RWPE2 (cell line): Measurements from ENCODE around the gene PRODH.
"Not testable (repeated sequence)": the region's sequence is repeated elsewhere in the genome, so short reads cannot be mapped to it uniquely, and the experiment has no call there.

Experiments used
- ATAC-seq: fragments of 200-7000 bp; cut with Tn5 transposase; 3 replicates; pipeline ENCODE4 v1.9.1; 2021; ENCODE audit warnings: low read depth
- DNase-seq: peaks from one replicate; pipeline ENCODE4 v3.0.0-alpha.2; 2020; ENCODE audit warnings: low spot score
- H3K27ac ChIP-seq: fragments of 450-650 bp; 2 replicates; pipeline ENCODE4 v1.5.1; 2017; ENCODE audit warnings: mild to moderate bottlenecking; ENCODE audit not compliant: poor library complexity, severe bottlenecking
- H3K27me3 ChIP-seq: fragments of 250-450 bp; sonication (Bioruptor Pico); 2 replicates; pipeline ENCODE4 v1.5.1; 2021; ENCODE audit warnings: mild to moderate bottlenecking, moderate library complexity; ENCODE audit not compliant: insufficient read depth, poor library complexity, severe bottlenecking
- H3K36me3 ChIP-seq: fragments of 250-450 bp; sonication (Bioruptor Pico); 2 replicates; pipeline ENCODE4 v1.5.1; 2020; ENCODE audit warnings: low read depth, mild to moderate bottlenecking, moderate library complexity
- H3K4me1 ChIP-seq: fragments of 250-450 bp; sonication (Bioruptor Pico); 2 replicates; pipeline ENCODE4 v1.5.1; 2021; ENCODE audit warnings: mild to moderate bottlenecking, moderate library complexity; ENCODE audit not compliant: insufficient read depth, poor library complexity, severe bottlenecking
- H3K4me3 ChIP-seq: fragments of 250-450 bp; sonication (Bioruptor Pico); 2 replicates; pipeline ENCODE4 v1.5.1; 2021; ENCODE audit warnings: mild to moderate bottlenecking, moderate library complexity; ENCODE audit not compliant: severe bottlenecking
- H3K9me3 ChIP-seq: fragments of 250-450 bp; sonication (Bioruptor Pico); 2 replicates; pipeline ENCODE4 v1.5.1; 2021; ENCODE audit warnings: mild to moderate bottlenecking, moderate library complexity; ENCODE audit not compliant: severe bottlenecking
- CTCF ChIP-seq: fragments of 450-650 bp; IDR thresholded peaks from one replicate; pipeline ENCODE4 v1.5.1; 2017; ENCODE audit warnings: mild to moderate bottlenecking, moderate library complexity; ENCODE audit not compliant: poor library complexity, severe bottlenecking

PRODH gene

GRCh38 chr22:18959741-18960140, 23.6 kb upstream of the PRODH start:
- DNase-seq: peak; percentile 24
- H3K27ac ChIP-seq, ATAC-seq, H3K4me3 ChIP-seq, H3K4me1 ChIP-seq, H3K9me3 ChIP-seq, H3K27me3 ChIP-seq, H3K36me3 ChIP-seq: not testable (repeated sequence)

- H3K9me3 ChIP-seq, H3K4me1 ChIP-seq, H3K27ac ChIP-seq, DNase-seq, H3K36me3 ChIP-seq, ATAC-seq, H3K27me3 ChIP-seq, H3K4me3 ChIP-seq: not testable (repeated sequence)
These were observed 23.2 kb upstream of the PRODH start for GRCh38 chr22:18959266-18959665.

GRCh38 chr22:18958738-18959137, 22.6 kb upstream of the PRODH start:
- not testable (repeated sequence) for H3K4me3 ChIP-seq, H3K27me3 ChIP-seq, H3K9me3 ChIP-seq, H3K27ac ChIP-seq, DNase-seq, H3K36me3 ChIP-seq, H3K4me1 ChIP-seq
- ATAC-seq: 0 out of 3 replicates have a peak, but pooled peaks have one; percentile 15

- not testable (repeated sequence) for H3K27me3 ChIP-seq, H3K4me3 ChIP-seq, ATAC-seq, H3K9me3 ChIP-seq, H3K36me3 ChIP-seq, H3K4me1 ChIP-seq, H3K27ac ChIP-seq
- peak; percentile 53 for DNase-seq
These were observed 22.2 kb upstream of the PRODH start for GRCh38 chr22:18958321-18958705.

GRCh38 chr22:18957621-18958320, 21.7 kb upstream of the PRODH start:
- H3K4me1 ChIP-seq, H3K36me3 ChIP-seq, ATAC-seq, H3K27ac ChIP-seq, H3K27me3 ChIP-seq, H3K9me3 ChIP-seq, H3K4me3 ChIP-seq: not testable (repeated sequence)
- DNase-seq: peak; percentile 49

GRCh38 chr22:18956956-18957355, 20.9 kb upstream of the PRODH start:
- DNase-seq, H3K9me3 ChIP-seq, H3K36me3 ChIP-seq, H3K27ac ChIP-seq, H3K27me3 ChIP-seq, ATAC-seq, H3K4me3 ChIP-seq, H3K4me1 ChIP-seq: not testable (repeated sequence)

- H3K27me3 ChIP-seq, H3K27ac ChIP-seq, H3K9me3 ChIP-seq, H3K36me3 ChIP-seq, H3K4me1 ChIP-seq, H3K4me3 ChIP-seq, ATAC-seq: not testable (repeated sequence)
- DNase-seq: peak; percentile 37
These were observed 20.2 kb upstream of the PRODH start for GRCh38 chr22:18956121-18956895.

GRCh38 chr22:18955696-18956095, 19.6 kb upstream of the PRODH start:
- H3K36me3 ChIP-seq: no peaks in the 10 kb centered on the region
- no peak overlapping the region for H3K4me3 ChIP-seq
- no peaks in the 10 kb centered on the region for H3K4me1 ChIP-seq
- peaks cover 3% of the 10 kb centered on the region for H3K27me3 ChIP-seq
- H3K9me3 ChIP-seq: no peaks in the 10 kb centered on the region
- DNase-seq: peak; percentile 30
- no peak overlapping the region for H3K27ac ChIP-seq
- no peak for TF ChIP-seq CTCF
- ATAC-seq: no peak
